Neural progenitor cell (in vitro differentiated cells): ENCODE results near the gene ALDH1B1.

Experiments used
- CTCF ChIP-seq: fragments of 200-600 bp; sonication (generic); IDR thresholded peaks from 2 replicates; pipeline ENCODE4 v1.5.1; 2017; ENCODE audit warnings: antibody characterized with exemption, mild to moderate bottlenecking
- EZH2 ChIP-seq: fragments of 200-600 bp; sonication (generic); IDR thresholded peaks from 2 replicates; pipeline ENCODE4 v1.6.1; 2017; ENCODE audit warnings: antibody characterized with exemption, mild to moderate bottlenecking, moderate library complexity
- EZH2phosphoT487 ChIP-seq: fragments of 200-600 bp; sonication (generic); IDR thresholded peaks from 2 replicates; pipeline ENCODE4 v1.6.1; 2017; ENCODE audit warnings: antibody characterized with exemption

- TF ChIP-seq EZH2 (no peak), CTCF (no peak), EZH2phosphoT487 (no peak)
Measured at GRCh38 chr9:38358390-38359296, 33.9 kb upstream of the ALDH1B1 start.
